Bronchial epithelial cell (primary cell): ENCODE data around the gene C10orf90. TPM values are rescaled to one million over a fixed set of nuclear protein-coding genes. Genes with fewer than 3 reads are reported as not detected.

Experiments
- DNase-seq: peaks from one replicate; pipeline ENCODE4 v3.0.0-alpha.2; 2010; ENCODE audit warnings: low read depth
- FAIRE-seq: peaks from 2 replicates; lab custom pipeline; 2011; peaks lifted over from hg19 to GRCh38; lab: Jason Lieb, UNC
- H3K27me3 ChIP-seq: 2 replicates; pipeline ENCODE4 v1.5.1; 2011; ENCODE audit warnings: low read length; ENCODE audit not compliant: control insufficient read depth, insufficient read depth
- H3K36me3 ChIP-seq: 2 replicates; pipeline ENCODE4 v1.5.1; 2011; ENCODE audit warnings: low read length; ENCODE audit not compliant: control insufficient read depth, insufficient read depth
- H3K4me3 ChIP-seq: 2 replicates; pipeline ENCODE4 v1.5.1; 2011; ENCODE audit warnings: mild to moderate bottlenecking, low read depth, low read length, control low read depth
- total RNA-seq: library from RNA; depleted of rRNA; stranded (reverse); fragments of >200 nt; gene quantifications from 2 replicates; pipeline ENCODE4 v1.2.1, GENCODE V29; 2014
- TF ChIP-seq, protein P1 (sequence below): IDR thresholded peaks from 2 replicates; pipeline ENCODE4 v1.5.1; 2011; ENCODE audit warnings: mild to moderate bottlenecking, moderate library complexity, low read length, control low read depth, inconsistent platforms; ENCODE audit not compliant: insufficient read depth, severe bottlenecking

The C10orf90 gene
- total RNA-seq, 1 donor from 2014 or later, result not detected

DNA sequence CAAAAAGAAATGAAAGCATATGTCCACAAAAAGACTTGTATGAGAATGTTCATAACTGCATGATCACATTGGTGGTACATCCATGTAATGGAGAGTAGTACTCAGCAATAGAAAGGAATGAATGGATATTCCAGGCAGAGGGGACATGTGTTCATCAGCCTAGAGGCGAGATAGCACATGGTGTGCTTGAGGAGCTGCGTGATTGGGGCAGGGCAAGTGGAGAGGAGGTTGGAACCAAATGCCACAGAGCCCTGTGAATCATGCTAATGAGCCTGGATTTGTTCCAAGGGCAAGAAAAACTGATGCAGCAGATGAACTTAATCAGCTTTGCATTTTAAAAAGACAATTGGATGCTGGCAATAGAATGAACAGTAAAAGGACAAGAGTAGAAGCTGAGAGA, 73.3 kb downstream of the C10orf90 start:
- Histone ChIP-seq H3K27me3 (no peaks in the 10 kb centered on the region), H3K36me3 (no peaks in the 10 kb centered on the region), H3K4me3 (no peak overlapping the region)
- no peak for DNase-seq
- TF ChIP-seq, protein P1, sequence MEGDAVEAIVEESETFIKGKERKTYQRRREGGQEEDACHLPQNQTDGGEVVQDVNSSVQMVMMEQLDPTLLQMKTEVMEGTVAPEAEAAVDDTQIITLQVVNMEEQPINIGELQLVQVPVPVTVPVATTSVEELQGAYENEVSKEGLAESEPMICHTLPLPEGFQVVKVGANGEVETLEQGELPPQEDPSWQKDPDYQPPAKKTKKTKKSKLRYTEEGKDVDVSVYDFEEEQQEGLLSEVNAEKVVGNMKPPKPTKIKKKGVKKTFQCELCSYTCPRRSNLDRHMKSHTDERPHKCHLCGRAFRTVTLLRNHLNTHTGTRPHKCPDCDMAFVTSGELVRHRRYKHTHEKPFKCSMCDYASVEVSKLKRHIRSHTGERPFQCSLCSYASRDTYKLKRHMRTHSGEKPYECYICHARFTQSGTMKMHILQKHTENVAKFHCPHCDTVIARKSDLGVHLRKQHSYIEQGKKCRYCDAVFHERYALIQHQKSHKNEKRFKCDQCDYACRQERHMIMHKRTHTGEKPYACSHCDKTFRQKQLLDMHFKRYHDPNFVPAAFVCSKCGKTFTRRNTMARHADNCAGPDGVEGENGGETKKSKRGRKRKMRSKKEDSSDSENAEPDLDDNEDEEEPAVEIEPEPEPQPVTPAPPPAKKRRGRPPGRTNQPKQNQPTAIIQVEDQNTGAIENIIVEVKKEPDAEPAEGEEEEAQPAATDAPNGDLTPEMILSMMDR, result no peak
- no peak for FAIRE-seq

GRCh38 chr10:126596472-126597016, 73.9 kb downstream of the C10orf90 start:
- Histone ChIP-seq H3K4me3 (no peak overlapping the region), H3K36me3 (no peaks in the 10 kb centered on the region), H3K27me3 (no peaks in the 10 kb centered on the region)
- no peak for FAIRE-seq
- no peak for DNase-seq
- TF ChIP-seq, protein P1, result no peak

- no peaks in the 10 kb centered on the region for H3K36me3 ChIP-seq
- no peaks in the 10 kb centered on the region for H3K27me3 ChIP-seq
- TF ChIP-seq, protein P1, result no peak
- no peak for FAIRE-seq
- no peak overlapping the region for H3K4me3 ChIP-seq
- DNase-seq, result no peak
Observed at GRCh38 chr10:126595160-126595559, 75.3 kb downstream of the C10orf90 start.

- Histone ChIP-seq H3K4me3 (no peak overlapping the region), H3K27me3 (no peaks in the 10 kb centered on the region), H3K36me3 (no peaks in the 10 kb centered on the region)
- FAIRE-seq (no peak), DNase-seq (no peak)
- TF ChIP-seq, protein P1, result no peak
Observed at GRCh38 chr10:126593968-126594701, 76.4 kb downstream of the C10orf90 start.

DNA sequence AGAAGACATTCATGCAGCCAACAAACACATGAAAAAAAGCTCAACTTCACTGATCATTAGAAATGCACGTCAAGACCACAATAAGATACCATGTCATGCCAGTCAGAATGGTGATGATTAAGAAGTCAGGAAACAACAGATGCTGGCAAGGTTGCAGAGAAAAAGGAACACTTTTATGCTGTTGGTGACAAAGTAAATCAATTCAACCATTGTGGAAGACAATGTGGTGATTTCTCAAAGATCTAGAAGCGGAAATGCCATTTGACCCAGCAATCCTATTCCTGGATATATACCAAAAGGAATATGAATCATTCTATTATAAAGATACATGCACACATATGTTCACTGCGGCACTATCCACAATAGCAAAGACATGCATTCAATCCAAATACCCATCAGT, 77.6 kb downstream of the C10orf90 start:
- DNase-seq, result no peak
- Histone ChIP-seq H3K27me3 (no peaks in the 10 kb centered on the region), H3K36me3 (no peaks in the 10 kb centered on the region), H3K4me3 (no peak overlapping the region)
- FAIRE-seq, result no peak
- TF ChIP-seq, protein P1, result no peak
